Nephron progenitor cell (in vitro differentiated cells): Measurements from ENCODE around the gene MAS1L.

ENCODE experiments used
- DNase-seq: peaks from one replicate; pipeline ENCODE4 v3.0.0; 2021
- H3K27ac Mint-ChIP-seq: 2 replicates; pipeline ENCODE4 v1.8.0; 2021; ENCODE audit warnings: mild to moderate bottlenecking, moderate library complexity, mixed read lengths
- H3K27me3 Mint-ChIP-seq: 2 replicates; pipeline ENCODE4 v1.8.0; 2021; ENCODE audit warnings: mild to moderate bottlenecking, low read depth, mixed read lengths; ENCODE audit not compliant: poor library complexity
- H3K36me3 Mint-ChIP-seq: 2 replicates; pipeline ENCODE4 v1.8.0; 2021; ENCODE audit warnings: low read depth, mixed read lengths
- H3K4me1 Mint-ChIP-seq: 2 replicates; pipeline ENCODE4 v1.8.0; 2021; ENCODE audit warnings: mixed read lengths
- H3K4me3 Mint-ChIP-seq: 2 replicates; pipeline ENCODE4 v1.8.0; 2021; ENCODE audit warnings: mild to moderate bottlenecking, moderate library complexity, mixed read lengths
- H3K9me3 Mint-ChIP-seq: 2 replicates; pipeline ENCODE4 v1.8.0; 2021; ENCODE audit warnings: mild to moderate bottlenecking, moderate library complexity, mixed read lengths
- CTCF ChIP-seq: fragments of 200-600 bp; sonication (generic); IDR thresholded peaks from 2 replicates; pipeline ENCODE4 v1.5.0; 2021; ENCODE audit warnings: antibody characterized with exemption

MAS1L gene

GRCh38 chr6:29519291-29520010, 31.7 kb upstream of the MAS1L start:
- no peak overlapping the region for H3K27ac Mint-ChIP-seq
- H3K36me3 Mint-ChIP-seq: no peaks in the 10 kb centered on the region
- no peak for TF ChIP-seq CTCF
- peaks cover 4% of the 10 kb centered on the region for H3K27me3 Mint-ChIP-seq
- H3K4me1 Mint-ChIP-seq: peaks cover 5% of the 10 kb centered on the region
- no peak overlapping the region for H3K4me3 Mint-ChIP-seq
- DNase-seq: no peak
- peaks cover 23% of the 10 kb centered on the region for H3K9me3 Mint-ChIP-seq

- H3K4me1 Mint-ChIP-seq: peaks cover 5% of the 10 kb centered on the region
- no peak overlapping the region for H3K27ac Mint-ChIP-seq
- no peak overlapping the region for H3K4me3 Mint-ChIP-seq
- H3K36me3 Mint-ChIP-seq: no peaks in the 10 kb centered on the region
- H3K27me3 Mint-ChIP-seq: peaks cover 4% of the 10 kb centered on the region
- no peak for DNase-seq
- TF ChIP-seq CTCF: no peak
- H3K9me3 Mint-ChIP-seq: peaks cover 18% of the 10 kb centered on the region
Measured at GRCh38 chr6:29517728-29518440, 30.1 kb upstream of the MAS1L start.

- DNase-seq: no peak
- Mint-ChIP-seq H3K9me3 (peaks cover 16% of the 10 kb centered on the region), H3K27me3 (peaks cover 4% of the 10 kb centered on the region), H3K4me3 (no peak overlapping the region), H3K4me1 (peaks cover 5% of the 10 kb centered on the region), H3K36me3 (no peaks in the 10 kb centered on the region), H3K27ac (no peak overlapping the region)
- TF ChIP-seq CTCF: no peak
Measured at GRCh38 chr6:29517245-29517644, 29.5 kb upstream of the MAS1L start.

DNA sequence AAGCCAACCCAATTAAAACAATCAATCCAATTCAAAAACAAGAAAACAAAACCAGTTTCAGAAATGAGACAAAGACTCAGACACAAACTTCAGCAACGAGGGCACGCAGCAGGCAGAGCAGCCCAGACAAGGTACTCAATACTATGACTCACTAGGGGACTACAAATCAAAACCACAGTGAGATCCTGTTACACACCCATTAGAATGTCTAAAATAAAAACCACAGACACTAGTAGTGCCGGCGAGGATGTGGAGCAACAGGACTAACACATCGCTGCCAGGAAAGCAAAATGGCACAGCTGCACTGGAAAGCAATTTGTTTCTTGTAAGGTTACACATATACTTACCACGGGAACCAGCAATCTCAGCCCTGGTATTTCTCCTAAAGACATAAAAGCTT, 28.4 kb upstream of the MAS1L start:
- Mint-ChIP-seq H3K4me3 (no peak overlapping the region), H3K4me1 (peaks cover 5% of the 10 kb centered on the region), H3K36me3 (no peaks in the 10 kb centered on the region), H3K27ac (no peak overlapping the region), H3K27me3 (peaks cover 11% of the 10 kb centered on the region), H3K9me3 (peaks cover 16% of the 10 kb centered on the region)
- DNase-seq: no peak
- TF ChIP-seq CTCF: no peak

DNA sequence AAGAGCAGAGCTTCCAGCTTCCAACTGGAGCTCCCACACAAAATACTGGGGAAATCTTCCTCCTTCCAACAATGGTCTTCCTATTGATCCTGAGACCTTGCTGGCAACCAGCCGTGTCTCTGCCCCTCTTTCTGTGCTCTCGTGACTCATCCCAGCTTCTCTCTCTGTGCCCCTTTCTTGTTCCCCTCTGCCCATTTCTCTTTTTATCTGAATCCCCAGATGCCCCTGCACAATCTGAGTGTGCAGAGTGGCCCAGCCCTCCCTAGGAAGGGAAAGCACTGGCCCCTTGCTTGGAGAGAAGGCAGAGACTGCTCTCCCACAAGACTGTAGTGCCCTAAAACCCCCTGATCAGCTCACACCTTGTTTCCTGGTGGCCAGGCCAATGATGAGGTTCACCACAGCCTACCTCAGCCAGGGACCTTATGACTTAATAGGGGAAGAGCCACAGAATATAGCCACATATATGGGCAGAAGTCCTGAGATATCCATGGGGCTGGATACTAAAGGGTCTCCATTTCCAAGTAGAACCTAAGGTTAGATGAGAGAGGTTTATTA, 23.1 kb upstream of the MAS1L start:
- Mint-ChIP-seq H3K27me3 (peaks cover 26% of the 10 kb centered on the region), H3K9me3 (peaks cover 11% of the 10 kb centered on the region), H3K4me1 (peaks cover 1% of the 10 kb centered on the region), H3K27ac (no peak overlapping the region), H3K36me3 (no peaks in the 10 kb centered on the region), H3K4me3 (no peak overlapping the region)
- no peak for DNase-seq
- no peak for TF ChIP-seq CTCF
